ENCODE results near the gene PREPL. TPM values are rescaled to one million over a fixed set of nuclear protein-coding genes. Genes with fewer than 3 reads are reported as not detected.

PREPL gene
- total and polyA plus RNA-seq, 2 of the 4 experiments (the other 2 are of a cell fraction), result 27.6 to 39.6 TPM

GRCh38 chr2:44371445-44371844 lies 10.2 kb upstream of the PREPL start:
- Histone ChIP-seq H2BK20ac (ENCODE audit: low read depth, low read length) (no peak overlapping the region), H3K27me3 (ENCODE audit: control insufficient read depth, insufficient read depth, low read length) (no peaks in the 10 kb centered on the region), H2BK5ac (ENCODE audit: low read depth, low read length, poor library complexity, severe bottlenecking) (no peak overlapping the region), H3K14ac (replicated peaks; ENCODE audit: low read depth, low read length) (no peak overlapping the region), H2BK15ac (ENCODE audit: low read depth, low read length) (no peak overlapping the region), H3K27ac (ENCODE audit: insufficient read depth, low read length) (no peak overlapping the region), H3K23ac (ENCODE audit: low read depth, low read length) (no peak overlapping the region), H3K9ac (ENCODE audit: low read depth, low read length) (no peak overlapping the region), H3K4ac (ENCODE audit: low read depth, low read length) (no peak overlapping the region), H3K18ac (ENCODE audit: low read depth, low read length) (no peak overlapping the region), H2AFZ (replicated peaks; ENCODE audit: low read length, poor library complexity) (no peak overlapping the region), H3K4me2 (ENCODE audit: low read depth, low read length) (no peak overlapping the region), H3K9me1 (ENCODE audit: insufficient read depth, low read length) (no peaks in the 10 kb centered on the region), H3K9me3 (ENCODE audit: control insufficient read depth, insufficient read depth, low read length) (no peaks in the 10 kb centered on the region), H2AK5ac (ENCODE audit: low read depth, low read length) (no peak overlapping the region), H4K8ac (ENCODE audit: low read depth in 2 of 2, low read length in 2 of 2) (no peak overlapping the region), H2BK120ac (ENCODE audit: low read depth, low read length) (no peak overlapping the region), H3K36me3 (ENCODE audit: control insufficient read depth, insufficient read depth, low read length) (no peaks in the 10 kb centered on the region), H3K4me3 (ENCODE audit: insufficient read depth, low read depth, low read length) (no peak overlapping the region), H3K4me1 (ENCODE audit: control insufficient read depth, insufficient read depth, low read length) (no peaks in the 10 kb centered on the region), H4K20me1 (ENCODE audit: insufficient read depth, low read length) (no peaks in the 10 kb centered on the region), H2AK9ac (replicated peaks; ENCODE audit: low read depth, low read length, poor library complexity) (no peak overlapping the region), H3K79me1 (ENCODE audit: low read depth in 1 of 2, low read length in 2 of 2) (no peaks in the 10 kb centered on the region; a peak in 1 of 4 replicates), H3K56ac (ENCODE audit: extremely low read depth, insufficient read depth, low read length) (no peak overlapping the region), H4K5ac (ENCODE audit: low read depth, low read length) (no peak overlapping the region), H4K91ac (ENCODE audit: insufficient read depth, low read depth, low read length) (no peak overlapping the region)
- POLR2A ChIA-PET (ENCODE audit: unreplicated experiment), result interaction anchor here (0.7 kb wide), 1 partner anchor 91 kb away, joined by 3 read pairs; no protein-coding TSS in a partner anchor
- TF ChIP-seq CTCF (conservative IDR thresholded peaks at IDR 0.05; ENCODE audit: low read depth, low read length), result no peak
- TF ChIP-seq SMC3 (IDR thresholded peaks at IDR 0.05; ENCODE audit: low read depth, low read length), result no peak
- no peak for TF ChIP-seq POLR2A (IDR thresholded peaks at IDR 0.05; ENCODE audit: low read depth, low read length)
- TF ChIP-seq CEBPB (IDR thresholded peaks at IDR 0.05; ENCODE audit: low read depth, low read length), result no peak
- no peak for TF ChIP-seq FOS (IDR thresholded peaks at IDR 0.05; ENCODE audit: low read depth, low read length)
- no peak for TF ChIP-seq RAD21 (IDR thresholded peaks at IDR 0.05; ENCODE audit: low read length)
- TF ChIP-seq USF2 (IDR thresholded peaks at IDR 0.05; ENCODE audit: low read depth, low read length), result no peak
- TF ChIP-seq ELK1 (IDR thresholded peaks at IDR 0.05; ENCODE audit: borderline replicate concordance, low read depth, low read length), result no peak
- no peak for TF ChIP-seq BHLHE40 (IDR thresholded peaks at IDR 0.05; ENCODE audit: low read depth, low read length)
- no peak for TF ChIP-seq MAZ (IDR thresholded peaks at IDR 0.05; ENCODE audit: borderline replicate concordance, low read depth, low read length)
- CTCF ChIA-PET, result no interaction called here
- no peak for DNase-seq
- no TSS peak for BruUV-seq (replicated peaks)
- ATAC-seq (ENCODE audit: low read depth), result no peak
- in situ Hi-C loops (cut with MboI; ENCODE audit: low sequenced_read_pairs) (no loop called here), dilution Hi-C loops (cut with HindIII; ENCODE audit: low sequenced_read_pairs, unreplicated experiment) (no loop called here), intact Hi-C loops (cut with micrococcal nuclease) (no loop called here)

Data from IMR-90 (cell line).